BE2C (cell line): Measurements from ENCODE around the gene SMIM44.

Experiments
- DNase-seq: peaks from one replicate; pipeline ENCODE4 v3.0.0-alpha.2; 2020
- H3K27me3 ChIP-seq: fragments of 250-450 bp; sonication (Bioruptor Pico); 2 replicates; pipeline ENCODE4 v1.5.1; 2020; ENCODE audit warnings: mild to moderate bottlenecking
- H3K36me3 ChIP-seq: fragments of 250-450 bp; sonication (Bioruptor Pico); 2 replicates; pipeline ENCODE4 v1.5.1; 2020; ENCODE audit warnings: mild to moderate bottlenecking
- H3K4me1 ChIP-seq: fragments of 250-450 bp; sonication (Bioruptor Pico); 2 replicates; pipeline ENCODE4 v1.5.1; 2020
- H3K4me3 ChIP-seq: 2 replicates; pipeline ENCODE4 v1.5.1; 2011; ENCODE audit warnings: low read depth, low read length
- H3K9me3 ChIP-seq: fragments of 250-450 bp; sonication (Bioruptor Pico); 2 replicates; pipeline ENCODE4 v1.5.1; 2020
- TF ChIP-seq, protein P1 (sequence below): IDR thresholded peaks from 2 replicates; pipeline ENCODE4 v1.5.1; 2012; ENCODE audit warnings: mild to moderate bottlenecking, low read depth, low read length

The SMIM44 gene

DNA sequence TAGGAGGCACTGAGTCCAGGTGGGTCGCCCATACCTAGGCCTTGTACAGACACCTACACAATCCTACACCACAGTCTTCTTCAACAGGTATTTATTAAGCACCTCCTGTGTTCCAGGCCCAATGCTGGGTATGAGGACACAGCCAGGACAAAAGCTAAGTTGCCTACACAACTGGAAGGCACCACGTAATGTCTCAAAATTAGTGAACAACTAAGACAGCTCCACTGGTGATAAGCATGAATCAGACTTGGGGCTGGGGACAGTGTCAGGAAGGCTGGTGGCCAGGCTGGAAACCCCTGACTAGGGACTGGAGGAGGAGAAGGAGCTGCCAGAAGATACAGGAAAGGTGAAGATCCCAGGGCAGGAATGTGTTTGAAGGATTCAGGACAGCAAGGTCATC is 5.3 kb downstream of the SMIM44 start:
- H3K36me3 ChIP-seq = no peaks in the 10 kb centered on the region
- no peak overlapping the region for H3K4me3 ChIP-seq
- no peaks in the 10 kb centered on the region for H3K4me1 ChIP-seq
- TF ChIP-seq, protein P1, sequence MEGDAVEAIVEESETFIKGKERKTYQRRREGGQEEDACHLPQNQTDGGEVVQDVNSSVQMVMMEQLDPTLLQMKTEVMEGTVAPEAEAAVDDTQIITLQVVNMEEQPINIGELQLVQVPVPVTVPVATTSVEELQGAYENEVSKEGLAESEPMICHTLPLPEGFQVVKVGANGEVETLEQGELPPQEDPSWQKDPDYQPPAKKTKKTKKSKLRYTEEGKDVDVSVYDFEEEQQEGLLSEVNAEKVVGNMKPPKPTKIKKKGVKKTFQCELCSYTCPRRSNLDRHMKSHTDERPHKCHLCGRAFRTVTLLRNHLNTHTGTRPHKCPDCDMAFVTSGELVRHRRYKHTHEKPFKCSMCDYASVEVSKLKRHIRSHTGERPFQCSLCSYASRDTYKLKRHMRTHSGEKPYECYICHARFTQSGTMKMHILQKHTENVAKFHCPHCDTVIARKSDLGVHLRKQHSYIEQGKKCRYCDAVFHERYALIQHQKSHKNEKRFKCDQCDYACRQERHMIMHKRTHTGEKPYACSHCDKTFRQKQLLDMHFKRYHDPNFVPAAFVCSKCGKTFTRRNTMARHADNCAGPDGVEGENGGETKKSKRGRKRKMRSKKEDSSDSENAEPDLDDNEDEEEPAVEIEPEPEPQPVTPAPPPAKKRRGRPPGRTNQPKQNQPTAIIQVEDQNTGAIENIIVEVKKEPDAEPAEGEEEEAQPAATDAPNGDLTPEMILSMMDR = no peak
- H3K27me3 ChIP-seq = peaks cover 23% of the 10 kb centered on the region
- no peaks in the 10 kb centered on the region for H3K9me3 ChIP-seq
- no peak for DNase-seq

DNA sequence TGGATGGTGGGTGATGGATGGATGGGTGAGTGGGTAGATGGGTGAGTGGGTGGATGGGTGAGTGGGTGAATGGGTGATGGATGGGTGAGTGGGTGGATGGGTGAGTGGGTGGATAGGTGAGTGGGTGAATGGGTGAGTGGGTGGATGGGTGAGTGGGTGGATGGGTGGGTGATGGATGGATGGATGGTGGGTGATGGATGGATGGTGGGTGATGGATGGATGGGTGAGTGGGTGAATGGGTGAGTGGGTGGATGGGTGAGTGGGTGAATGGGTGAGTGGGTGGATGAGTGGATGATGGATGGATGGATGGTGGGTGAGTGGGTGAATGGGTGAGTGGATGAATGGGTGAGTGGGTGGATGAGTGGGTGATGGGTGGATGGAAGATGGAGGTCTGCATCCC is 5.7 kb downstream of the SMIM44 start:
- Histone ChIP-seq H3K36me3 (no peaks in the 10 kb centered on the region), H3K4me1 (no peaks in the 10 kb centered on the region), H3K27me3 (peaks cover 19% of the 10 kb centered on the region), H3K9me3 (no peaks in the 10 kb centered on the region), H3K4me3 (no peak overlapping the region)
- TF ChIP-seq, protein P1 = no peak
- no peak for DNase-seq

DNA sequence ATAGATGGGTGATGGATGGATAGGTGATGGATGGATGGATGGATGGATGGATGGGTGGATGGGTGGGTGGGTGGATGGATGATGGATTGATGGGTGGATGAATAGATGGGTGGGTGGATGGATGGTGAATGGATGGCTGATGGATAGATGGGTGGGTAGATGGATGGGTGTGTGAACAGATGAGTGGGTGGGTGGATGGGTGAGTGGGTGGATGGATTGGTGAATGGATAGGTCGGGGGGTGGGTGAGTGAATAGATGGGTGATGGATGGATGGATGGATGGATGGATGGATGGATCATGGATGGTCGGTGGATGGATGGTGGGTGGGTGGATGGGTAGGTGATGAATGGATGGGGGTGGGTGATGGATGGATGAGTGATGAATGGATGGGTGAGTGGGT is 6.4 kb downstream of the SMIM44 start:
- no peaks in the 10 kb centered on the region for H3K9me3 ChIP-seq
- TF ChIP-seq, protein P1 = no peak

DNA sequence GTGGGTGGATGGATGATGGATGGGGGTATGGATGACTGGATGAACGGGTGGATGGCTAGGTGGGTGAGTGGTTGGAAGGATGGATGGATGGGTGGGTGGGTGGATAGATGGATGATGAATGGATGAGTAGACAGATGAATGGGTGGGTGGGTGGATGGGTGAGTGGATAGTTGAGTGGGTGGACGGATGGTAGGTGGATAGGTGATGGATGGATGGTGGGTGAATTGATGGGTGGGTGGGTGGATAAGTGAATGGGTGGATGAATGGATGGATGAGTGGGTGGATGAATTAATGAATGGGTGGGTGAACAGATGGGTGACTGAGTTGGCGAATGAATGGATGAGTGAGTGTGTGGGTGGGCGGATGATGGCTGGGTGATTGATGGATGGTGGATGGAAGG is 7.8 kb downstream of the SMIM44 start:
- H3K4me1 ChIP-seq = no peaks in the 10 kb centered on the region
- no peaks in the 10 kb centered on the region for H3K9me3 ChIP-seq
- no peak for DNase-seq
- H3K4me3 ChIP-seq = no peak overlapping the region
- H3K27me3 ChIP-seq = peaks cover 1% of the 10 kb centered on the region
- TF ChIP-seq, protein P1 = no peak
- no peaks in the 10 kb centered on the region for H3K36me3 ChIP-seq

More for the DNA sequence above, 6.4 kb downstream of the SMIM44 start:
- H3K27me3 ChIP-seq = peaks cover 12% of the 10 kb centered on the region
- H3K4me1 ChIP-seq = no peaks in the 10 kb centered on the region
- DNase-seq = no peak
- no peak overlapping the region for H3K4me3 ChIP-seq
- H3K36me3 ChIP-seq = no peaks in the 10 kb centered on the region

DNA sequence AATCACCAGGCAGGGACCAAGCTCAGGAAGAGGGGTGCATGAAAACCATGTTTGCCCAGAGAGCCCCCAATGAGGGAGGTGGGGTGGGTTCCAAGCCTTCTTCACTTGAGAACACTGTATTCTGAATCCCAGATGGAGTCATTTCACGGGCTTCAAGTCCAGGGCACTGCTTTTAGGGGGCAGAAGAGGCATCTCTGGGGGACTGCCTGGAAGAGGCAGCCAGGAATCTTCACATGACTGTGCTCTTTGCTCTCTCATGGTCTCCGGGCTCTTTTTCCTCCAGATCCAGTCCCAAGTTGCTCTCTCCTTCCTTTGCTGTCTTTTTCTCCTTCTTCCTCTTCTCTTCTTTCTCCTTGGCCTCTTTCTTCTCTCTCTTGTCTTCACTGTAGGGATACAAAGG is 8.6 kb downstream of the SMIM44 start:
- no peak for DNase-seq
- Histone ChIP-seq H3K4me1 (no peaks in the 10 kb centered on the region), H3K4me3 (no peak overlapping the region), H3K9me3 (no peaks in the 10 kb centered on the region), H3K27me3 (peaks cover 3% of the 10 kb centered on the region; the same call in 1 of the 2 replicates), H3K36me3 (no peaks in the 10 kb centered on the region)
- TF ChIP-seq, protein P1 = no peak

DNA sequence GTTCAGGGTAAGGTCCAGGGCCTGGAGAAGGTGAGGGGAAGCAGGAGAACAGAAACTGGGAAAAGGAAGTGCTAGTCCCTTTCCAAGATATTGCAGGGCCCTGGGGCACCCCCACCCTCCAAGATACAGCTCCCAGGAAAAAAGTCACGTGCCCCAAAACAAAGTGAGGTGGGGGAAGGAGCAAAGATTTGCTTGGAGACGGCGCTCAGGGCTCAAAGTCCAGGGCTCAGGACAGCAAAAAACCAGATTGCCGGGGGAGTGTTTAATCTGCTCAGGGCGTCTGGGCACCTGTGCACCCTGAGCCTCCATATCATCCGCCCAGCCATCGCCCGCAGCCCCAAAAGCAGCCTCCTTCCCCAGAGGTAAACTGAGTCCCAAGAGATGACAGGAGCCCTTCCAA is 9.2 kb downstream of the SMIM44 start:
- Histone ChIP-seq H3K9me3 (no peaks in the 10 kb centered on the region), H3K27me3 (peaks cover 3% of the 10 kb centered on the region; the same call in 1 of the 2 replicates), H3K4me1 (no peaks in the 10 kb centered on the region; the same call in 1 of the 2 replicates), H3K4me3 (no peak overlapping the region), H3K36me3 (no peaks in the 10 kb centered on the region)
- DNase-seq = no peak
- TF ChIP-seq, protein P1 = no peak
